Retinal pigment epithelial cell (primary cell): ENCODE data around the gene NANS.

ENCODE experiments used
- DNase-seq: peaks from one replicate; pipeline ENCODE4 v3.0.0-alpha.2; 2010; ENCODE audit warnings: low read depth
- H3K4me3 ChIP-seq: 2 replicates; pipeline ENCODE4 v1.5.1; 2011; ENCODE audit warnings: mild to moderate bottlenecking, low read length, control low read depth, moderate library complexity
- CTCF ChIP-seq: conservative IDR thresholded peaks from 2 replicates; pipeline ENCODE4 v1.5.1; 2011; ENCODE audit warnings: low read depth, low read length, control low read depth, inconsistent platforms

Gene NANS

DNA sequence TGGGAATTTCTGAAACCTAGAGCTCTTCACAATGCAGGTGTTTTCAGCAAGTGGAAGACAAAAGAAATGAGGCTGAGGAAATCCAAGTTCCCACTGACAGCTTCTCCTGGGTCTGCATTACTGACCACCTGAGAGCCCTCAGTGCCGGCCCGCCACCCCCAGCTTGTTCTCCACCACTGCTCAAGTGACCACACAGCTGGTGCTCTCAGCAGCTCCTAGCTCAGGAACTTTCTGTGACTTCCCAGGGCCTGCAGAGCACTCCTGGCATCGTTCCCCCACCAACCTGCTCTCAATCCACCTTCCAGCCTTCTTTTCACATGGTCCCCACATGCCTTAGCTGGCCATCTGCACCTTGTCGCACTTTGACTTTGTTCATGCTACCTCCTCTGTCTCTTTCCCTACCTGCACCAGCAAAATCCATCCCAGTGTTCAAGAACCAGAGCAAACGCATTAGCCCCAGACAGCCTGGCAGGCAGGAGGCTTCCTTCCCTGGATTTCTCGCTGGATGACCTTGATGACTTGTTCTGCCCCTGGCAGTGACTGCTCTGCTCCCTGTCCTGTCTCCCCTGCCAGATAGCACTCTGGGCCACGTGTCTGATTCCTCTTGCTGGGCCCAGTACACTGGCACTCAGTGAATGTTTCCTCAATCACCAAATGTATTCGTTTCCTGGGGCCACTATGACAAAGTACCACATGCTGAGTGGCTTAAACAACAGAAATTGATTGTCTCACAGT, 35.1 kb upstream of the NANS start:
- no peak for DNase-seq
- H3K4me3 ChIP-seq, result no peak overlapping the region
- TF ChIP-seq CTCF, result no peak

DNA sequence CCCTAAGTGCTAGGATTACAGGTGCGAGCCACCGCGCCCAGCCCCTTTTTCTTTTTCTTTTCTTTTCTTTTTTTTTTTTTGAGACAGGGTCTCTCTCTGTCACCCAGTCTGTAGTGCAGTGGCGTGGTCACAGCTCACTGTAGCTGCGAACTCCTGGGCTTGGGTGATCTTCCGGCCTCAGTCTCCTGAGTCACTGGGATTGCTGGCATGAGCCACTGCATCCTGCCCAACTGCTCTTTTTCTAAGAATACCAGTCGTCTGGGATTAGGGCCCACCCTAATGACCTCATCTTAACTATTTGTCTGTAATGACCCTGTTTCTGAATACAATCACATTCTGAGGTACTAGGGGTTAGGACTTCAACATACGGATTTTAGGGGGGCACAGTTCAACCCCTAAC, 34.1 kb upstream of the NANS start:
- peak; percentile 57 for DNase-seq

DNA sequence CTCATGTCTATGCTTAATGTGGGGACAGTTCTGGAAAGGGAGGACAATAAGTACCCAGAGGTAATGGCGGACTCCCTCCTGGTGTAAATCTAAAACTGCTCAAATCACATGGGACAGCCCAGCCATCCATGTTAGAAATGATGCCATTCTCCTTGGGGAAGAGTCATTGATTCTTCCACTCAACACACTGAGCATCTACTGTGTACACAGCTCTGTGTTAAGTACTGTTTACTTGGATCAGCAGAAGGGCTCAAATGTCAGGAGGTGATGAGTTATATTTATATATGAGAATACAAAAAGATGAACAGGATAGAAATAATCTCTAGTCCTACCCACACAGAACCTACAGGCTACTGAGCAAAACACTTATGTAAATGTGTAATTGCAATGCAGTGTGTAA, 31.8 kb upstream of the NANS start:
- no peak overlapping the region for H3K4me3 ChIP-seq
- DNase-seq, result no peak
- no peak for TF ChIP-seq CTCF

More for the DNA sequence above, 34.1 kb upstream of the NANS start:
- no peak for TF ChIP-seq CTCF
- H3K4me3 ChIP-seq, result no peak overlapping the region

DNA sequence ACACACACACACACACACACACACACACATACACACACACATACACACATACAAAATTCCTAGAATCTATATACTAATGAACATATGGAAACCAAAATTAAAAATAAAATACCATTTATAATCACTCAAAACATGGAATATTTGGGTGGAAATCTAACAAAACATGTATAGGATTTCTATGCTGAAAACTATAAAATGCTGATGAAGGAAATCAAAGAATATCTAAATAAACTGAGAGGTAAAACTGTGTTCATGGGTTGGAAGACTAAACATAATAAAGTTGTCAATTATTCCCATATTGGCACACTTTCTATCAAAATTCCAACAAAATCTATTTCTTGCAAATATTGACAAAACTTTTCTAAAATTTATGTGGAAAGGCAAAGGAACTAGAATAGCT, 25.4 kb upstream of the NANS start:
- H3K4me3 ChIP-seq, result no peak overlapping the region
- DNase-seq, result no peak
- no peak for TF ChIP-seq CTCF

GRCh38 chr9:98031935-98032334, 24.6 kb upstream of the NANS start:
- DNase-seq, result no peak
- TF ChIP-seq CTCF, result no peak

DNA sequence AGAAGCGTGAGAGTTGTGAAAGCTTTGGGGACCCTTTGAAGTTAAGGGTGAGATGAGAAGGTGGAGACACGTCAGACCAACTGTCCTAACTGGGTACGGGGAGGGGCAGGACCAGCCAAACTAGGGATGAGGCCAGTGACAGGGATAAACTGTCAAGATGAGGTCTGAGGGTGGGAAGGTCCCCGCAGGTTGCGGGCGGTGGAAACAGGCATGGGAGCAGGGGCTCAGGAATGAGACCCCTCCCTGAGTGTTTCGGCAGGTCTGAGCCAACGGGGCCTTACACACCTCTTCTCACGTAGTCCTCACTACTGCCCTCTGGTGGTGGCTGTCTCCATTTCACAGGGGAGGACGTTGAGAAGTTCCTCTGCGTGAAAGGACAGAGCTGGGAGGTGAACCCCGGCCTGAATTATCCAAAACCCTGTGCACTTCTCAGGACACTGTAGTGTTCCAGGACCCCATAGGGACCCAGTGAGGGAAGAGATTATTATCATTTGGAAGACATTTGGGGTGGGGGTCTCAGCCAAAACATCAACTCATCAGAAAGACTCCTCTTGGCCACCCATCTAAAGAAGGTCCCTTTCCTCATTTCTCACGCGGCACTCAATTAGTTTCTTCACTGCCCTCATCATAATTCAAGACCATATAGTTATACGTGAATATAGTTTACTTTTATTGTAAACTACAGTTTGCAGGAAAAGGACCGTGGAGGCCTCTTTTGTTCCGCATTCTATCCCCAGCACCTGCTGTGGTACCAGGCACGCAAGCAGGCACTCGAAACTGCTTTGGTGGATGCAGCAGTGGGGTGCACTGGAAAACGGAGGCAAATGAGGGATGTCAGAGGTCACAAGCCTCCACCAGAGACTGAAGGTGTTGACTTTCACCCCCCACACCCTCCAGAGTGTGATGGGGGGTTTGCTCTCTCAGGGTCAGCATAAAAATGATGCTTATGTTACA, 21.7 kb upstream of the NANS start:
- peak; percentile 78 for TF ChIP-seq CTCF
- no peak for DNase-seq
- H3K4me3 ChIP-seq, result no peak overlapping the region

More at GRCh38 chr9:98031935-98032334, 24.6 kb upstream of the NANS start:
- H3K4me3 ChIP-seq, result no peak overlapping the region
